Urinary bladder (tissue), 4 donors: ENCODE data around the gene KCTD11. TPM values are rescaled to one million over a fixed set of nuclear protein-coding genes. Genes with fewer than 3 reads are reported as not detected.
A peak's percentile ranks its signal among the peaks of the same experiment; 100 is the strongest.

Experiments used
- DNase-seq: peaks from one replicate; pipeline ENCODE4 v3.0.0-alpha.2; 2015; ENCODE audit errors: extremely low spot score
- H3K27ac ChIP-seq: one replicate; pipeline ENCODE4 v1.5.1; 2013; ENCODE audit warnings: low read depth, mild to moderate bottlenecking, moderate library complexity
- H3K36me3 ChIP-seq: one replicate; pipeline ENCODE4 v1.6.1; 2013; ENCODE audit warnings: mild to moderate bottlenecking, moderate library complexity; ENCODE audit not compliant: insufficient read depth
- H3K4me1 ChIP-seq: one replicate; pipeline ENCODE4 v1.6.1; 2013; ENCODE audit warnings: mild to moderate bottlenecking, moderate library complexity; ENCODE audit not compliant: insufficient read depth
- H3K4me3 ChIP-seq: one replicate; pipeline ENCODE4 v1.5.1; 2013; ENCODE audit warnings: low read depth, low read length
- WGBS: extraction: QIAGEN DNeasy Blood & Tissue Kit; methylation state at CpG from one replicate; pipeline ENCODE4 v1.1.7; 2013; 5-methylcytosine and 5-hydroxymethylcytosine counted together
- polyA plus RNA-seq: library from polyadenylated mRNA; stranded (reverse); fragments of 200-250 nt; gene quantifications from one replicate; pipeline ENCODE4 v1.2.3, GENCODE V29; 2013
- small RNA-seq: library from RNA; depleted of rRNA; stranded (forward); fragments of <200 nt; gene quantifications from one replicate; pipeline ENCODE3, GENCODE V24; 2014
- total RNA-seq: library from RNA; depleted of rRNA; stranded (reverse); fragments of >200 nt; gene quantifications from one replicate; pipeline ENCODE4 v1.2.3, GENCODE V29; 2014
- donor health status: healthy with polysubstance abuse.
- donor health status: healthy.

Gene KCTD11
- total and polyA plus RNA-seq, 2 donors, result 3.9 to 19.3 TPM

GRCh38 chr17:7403727-7403976, 51.7 kb downstream of the KCTD11 start:
- Histone ChIP-seq H3K36me3 (no peaks in the 10 kb centered on the region), H3K4me3 (peak overlapping the region; percentile 56), H3K27ac (peak overlapping the region; percentile 73), H3K4me1 (no peaks in the 10 kb centered on the region)
- WGBS, result 0% methylated on average over 13 of the region's 13 CpGs
- no peak for DNase-seq

GRCh38 chr17:7403977-7404736, 52.2 kb downstream of the KCTD11 start, which contains the start of gene TMEM256:
TMEM256 (minus strand) TSS chr17:7404097; CDS start chr17:7404084, 13 bp downstream.
- Histone ChIP-seq H3K36me3 (no peaks in the 10 kb centered on the region), H3K4me3 (peak within 1 kb of the TSS; percentile 56), H3K27ac (peak within 1 kb of the TSS; percentile 73), H3K4me1 (no peaks in the 10 kb centered on the region)
- under 1% methylated on average over 49 of the region's 49 CpGs for WGBS
- peak; percentile 99 for DNase-seq

Small RNA genes lying within 50 kb of the gene (small RNA-seq; reads per million reads assigned to genes)
- gene AC026954.2, result not detected

Other genes with a start within 250 kb of the KCTD11 start
Only the 30 nearest of the 36 such genes appear.
- gene ASGR1, start 172.8 kb upstream of the KCTD11 start, total RNA-seq, result 1.7 TPM
- gene ASGR1, start 172.8 kb upstream of the KCTD11 start, polyA plus RNA-seq, result 1.6 TPM
- gene DLG4, start 132.3 kb upstream of the KCTD11 start, total RNA-seq, result 19.4 TPM
- 17.1 TPM for gene DLG4, start 132.3 kb upstream of the KCTD11 start, polyA plus RNA-seq
- gene ACADVL, start 132.2 kb upstream of the KCTD11 start, total RNA-seq, result 130 TPM
- 314 TPM for gene ACADVL, start 132.2 kb upstream of the KCTD11 start, polyA plus RNA-seq
- 45.5 TPM for gene DVL2, start 117.6 kb upstream of the KCTD11 start, total RNA-seq
- gene DVL2, start 117.6 kb upstream of the KCTD11 start, polyA plus RNA-seq, result 41.5 TPM
- gene PHF23, start 112.7 kb upstream of the KCTD11 start, total RNA-seq, result 18.8 TPM
- gene PHF23, start 112.7 kb upstream of the KCTD11 start, polyA plus RNA-seq, result 39.0 TPM
- gene GABARAP, start 109.7 kb upstream of the KCTD11 start, total RNA-seq, result 246 TPM
- 681 TPM for gene GABARAP, start 109.7 kb upstream of the KCTD11 start, polyA plus RNA-seq
- gene CTDNEP1, start 100.4 kb upstream of the KCTD11 start, total RNA-seq, result 40.0 TPM
- gene CTDNEP1, start 100.4 kb upstream of the KCTD11 start, polyA plus RNA-seq, result 89.2 TPM
- 17.7 TPM for gene ELP5, start 99.9 kb upstream of the KCTD11 start, total RNA-seq
- gene ELP5, start 99.9 kb upstream of the KCTD11 start, polyA plus RNA-seq, result 39.2 TPM
- 24.2 TPM for gene CLDN7, start 89.7 kb upstream of the KCTD11 start, total RNA-seq
- 34.4 TPM for gene CLDN7, start 89.7 kb upstream of the KCTD11 start, polyA plus RNA-seq
- 11.6 TPM for gene SLC2A4, start 70.4 kb upstream of the KCTD11 start, total RNA-seq
- gene SLC2A4, start 70.4 kb upstream of the KCTD11 start, polyA plus RNA-seq, result 66.1 TPM
- gene YBX2, start 57.5 kb upstream of the KCTD11 start, total RNA-seq, result 0.37 TPM
- 1.8 TPM for gene YBX2, start 57.5 kb upstream of the KCTD11 start, polyA plus RNA-seq
- gene EIF5A, start 44.5 kb upstream of the KCTD11 start, total RNA-seq, result 123 TPM
- 348 TPM for gene EIF5A, start 44.5 kb upstream of the KCTD11 start, polyA plus RNA-seq
- 25.0 TPM for gene GPS2, start 36.8 kb upstream of the KCTD11 start, total RNA-seq
- 70.2 TPM for gene GPS2, start 36.8 kb upstream of the KCTD11 start, polyA plus RNA-seq
- 20.9 TPM for gene NEURL4, start 22.8 kb upstream of the KCTD11 start, total RNA-seq
- gene NEURL4, start 22.8 kb upstream of the KCTD11 start, polyA plus RNA-seq, result 26.0 TPM
- 1.5 TPM for gene ACAP1, start 15.6 kb upstream of the KCTD11 start, total RNA-seq
- gene ACAP1, start 15.6 kb upstream of the KCTD11 start, polyA plus RNA-seq, result 4.3 TPM
- not detected for gene TMEM95, start 3.0 kb downstream of the KCTD11 start, total RNA-seq
- not detected for gene TMEM95, start 3.0 kb downstream of the KCTD11 start, polyA plus RNA-seq
- 1.2 TPM for gene TNK1, start 28.9 kb downstream of the KCTD11 start, total RNA-seq
- 4.8 TPM for gene TNK1, start 28.9 kb downstream of the KCTD11 start, polyA plus RNA-seq
- 14.4 TPM for gene PLSCR3, start 42.4 kb downstream of the KCTD11 start, total RNA-seq
- 56.3 TPM for gene PLSCR3, start 42.4 kb downstream of the KCTD11 start, polyA plus RNA-seq
- 76.2 TPM for gene TMEM256, start 51.9 kb downstream of the KCTD11 start, total RNA-seq
- gene TMEM256, start 51.9 kb downstream of the KCTD11 start, polyA plus RNA-seq, result 113 TPM
- gene NLGN2, start 55.7 kb downstream of the KCTD11 start, total RNA-seq, result 8.5 TPM
- 40.9 TPM for gene NLGN2, start 55.7 kb downstream of the KCTD11 start, polyA plus RNA-seq
- gene SPEM1, start 68.2 kb downstream of the KCTD11 start, total RNA-seq, result not detected
- gene SPEM1, start 68.2 kb downstream of the KCTD11 start, polyA plus RNA-seq, result not detected
- not detected for gene SPEM2, start 73.5 kb downstream of the KCTD11 start, total RNA-seq
- gene SPEM2, start 73.5 kb downstream of the KCTD11 start, polyA plus RNA-seq, result not detected
- not detected for gene SPEM3, start 76.7 kb downstream of the KCTD11 start, total RNA-seq
- not detected for gene SPEM3, start 76.7 kb downstream of the KCTD11 start, polyA plus RNA-seq
- 3.1 TPM for gene TMEM102, start 83.3 kb downstream of the KCTD11 start, total RNA-seq
- 4.0 TPM for gene TMEM102, start 83.3 kb downstream of the KCTD11 start, polyA plus RNA-seq
- 2.1 TPM for gene FGF11, start 87.3 kb downstream of the KCTD11 start, total RNA-seq
- 0.95 TPM for gene FGF11, start 87.3 kb downstream of the KCTD11 start, polyA plus RNA-seq
- 10.7 TPM for gene CHRNB1, start 92.9 kb downstream of the KCTD11 start, total RNA-seq
- 15.4 TPM for gene CHRNB1, start 92.9 kb downstream of the KCTD11 start, polyA plus RNA-seq
- gene ZBTB4, start 127.5 kb downstream of the KCTD11 start, total RNA-seq, result 21.1 TPM
- 76.2 TPM for gene ZBTB4, start 127.5 kb downstream of the KCTD11 start, polyA plus RNA-seq
- gene SLC35G6, start 129.3 kb downstream of the KCTD11 start, total RNA-seq, result not detected
- gene SLC35G6, start 129.3 kb downstream of the KCTD11 start, polyA plus RNA-seq, result not detected
- 52.3 TPM for gene POLR2A, start 132.2 kb downstream of the KCTD11 start, total RNA-seq
- 32.2 TPM for gene POLR2A, start 132.2 kb downstream of the KCTD11 start, polyA plus RNA-seq
- gene TNFSF12, start 196.9 kb downstream of the KCTD11 start, total RNA-seq, result 8.5 TPM
- gene TNFSF12, start 196.9 kb downstream of the KCTD11 start, polyA plus RNA-seq, result 87.2 TPM